SK-N-MC (cell line): ENCODE results near the gene MT1E.
"Not testable (repeated sequence)": the region's sequence is repeated elsewhere in the genome, so short reads cannot be mapped to it uniquely, and the experiment has no call there.

Experiments
- DNase-seq: peaks from one replicate; pipeline ENCODE4 v3.0.0-alpha.2; 2011; ENCODE audit warnings: low read depth, low spot score
- H3K27ac ChIP-seq: fragments of 200-600 bp; sonication (generic); 2 replicates; pipeline ENCODE4 v1.5.1; 2016; ENCODE audit warnings: mixed run types
- H3K36me3 ChIP-seq: fragments of 200-600 bp; sonication (generic); 2 replicates; pipeline ENCODE4 v1.6.1; 2017; ENCODE audit warnings: antibody characterized with exemption, low read length, mixed read lengths; ENCODE audit not compliant: insufficient read depth
- H3K4me3 ChIP-seq: fragments of 200-600 bp; sonication (generic); 2 replicates; pipeline ENCODE4 v1.5.1; 2016
- H3K9ac ChIP-seq: fragments of 200-600 bp; sonication (generic); 2 replicates; pipeline ENCODE4 v1.8.0; 2017; ENCODE audit warnings: mixed run types, mixed read lengths; ENCODE audit not compliant: insufficient read length
- H3K9me3 ChIP-seq: fragments of 200-600 bp; sonication (generic); 2 replicates; pipeline ENCODE4 v1.6.1; 2017; ENCODE audit warnings: low read depth, mild to moderate bottlenecking, antibody characterized with exemption, low read length, moderate library complexity, mixed read lengths
- EZH2 ChIP-seq: fragments of 200-600 bp; sonication (generic); IDR thresholded peaks from one replicate; pipeline ENCODE4 v1.6.1; 2017; ENCODE audit warnings: antibody characterized with exemption
- FOXP2 ChIP-seq: optimal IDR thresholded peaks from 2 replicates; pipeline ENCODE3; 2011; ENCODE audit warnings: mild to moderate bottlenecking, moderate library complexity; ENCODE audit not compliant: insufficient read depth; ENCODE audit errors: extremely low read length, control extremely low read depth
- POLR2AphosphoS5 ChIP-seq: IDR thresholded peaks from 2 replicates; pipeline ENCODE4 v1.6.1; 2012; ENCODE audit warnings: mild to moderate bottlenecking, low read depth, low read length, borderline replicate concordance

MT1E gene

GRCh38 chr16:56618138-56618537, 7.4 kb upstream of the MT1E start:
- H3K4me3 ChIP-seq: no peak overlapping the region
- H3K36me3 ChIP-seq: no peaks in the 10 kb centered on the region
- no peak overlapping the region for H3K9ac ChIP-seq
- no peaks in the 10 kb centered on the region for H3K9me3 ChIP-seq
- no peak for TF ChIP-seq FOXP2
- TF ChIP-seq EZH2: no peak
- TF ChIP-seq POLR2AphosphoS5: no peak
- H3K27ac ChIP-seq: no peak overlapping the region
- DNase-seq: no peak

DNA sequence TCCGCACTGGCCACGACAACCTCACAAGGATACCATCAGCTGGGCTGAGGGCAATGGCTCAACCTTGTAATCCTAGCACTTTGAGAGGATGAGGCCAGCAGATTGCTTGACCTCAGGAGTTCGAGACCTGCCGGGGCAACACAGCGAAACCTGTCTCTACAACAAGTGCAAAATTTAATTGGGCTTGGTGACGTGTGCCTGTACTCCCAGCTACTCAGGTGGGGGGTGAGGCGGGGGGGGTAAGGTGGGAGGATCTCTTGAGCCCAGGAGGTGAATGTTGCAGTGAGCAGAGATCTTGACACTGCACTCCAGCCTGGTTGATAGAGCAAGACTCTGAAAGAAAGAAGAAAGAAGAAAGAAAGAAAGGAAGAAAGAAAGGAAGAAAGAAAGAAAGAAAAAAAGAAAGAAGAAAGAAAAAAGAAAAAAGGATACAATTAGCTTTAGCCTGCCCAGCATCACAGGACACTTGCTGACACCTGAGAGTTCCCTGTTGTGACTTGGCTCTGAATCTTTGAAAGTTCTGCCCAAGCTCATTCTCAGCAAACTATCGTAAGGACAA, 5.2 kb upstream of the MT1E start:
- TF ChIP-seq FOXP2: no peak
- TF ChIP-seq EZH2: no peak
- TF ChIP-seq POLR2AphosphoS5: no peak
- Histone ChIP-seq H3K4me3 (no peak overlapping the region), H3K9me3 (no peaks in the 10 kb centered on the region), H3K36me3 (no peaks in the 10 kb centered on the region), H3K27ac (no peak overlapping the region), H3K9ac (no peak overlapping the region)
- DNase-seq: no peak

DNA sequence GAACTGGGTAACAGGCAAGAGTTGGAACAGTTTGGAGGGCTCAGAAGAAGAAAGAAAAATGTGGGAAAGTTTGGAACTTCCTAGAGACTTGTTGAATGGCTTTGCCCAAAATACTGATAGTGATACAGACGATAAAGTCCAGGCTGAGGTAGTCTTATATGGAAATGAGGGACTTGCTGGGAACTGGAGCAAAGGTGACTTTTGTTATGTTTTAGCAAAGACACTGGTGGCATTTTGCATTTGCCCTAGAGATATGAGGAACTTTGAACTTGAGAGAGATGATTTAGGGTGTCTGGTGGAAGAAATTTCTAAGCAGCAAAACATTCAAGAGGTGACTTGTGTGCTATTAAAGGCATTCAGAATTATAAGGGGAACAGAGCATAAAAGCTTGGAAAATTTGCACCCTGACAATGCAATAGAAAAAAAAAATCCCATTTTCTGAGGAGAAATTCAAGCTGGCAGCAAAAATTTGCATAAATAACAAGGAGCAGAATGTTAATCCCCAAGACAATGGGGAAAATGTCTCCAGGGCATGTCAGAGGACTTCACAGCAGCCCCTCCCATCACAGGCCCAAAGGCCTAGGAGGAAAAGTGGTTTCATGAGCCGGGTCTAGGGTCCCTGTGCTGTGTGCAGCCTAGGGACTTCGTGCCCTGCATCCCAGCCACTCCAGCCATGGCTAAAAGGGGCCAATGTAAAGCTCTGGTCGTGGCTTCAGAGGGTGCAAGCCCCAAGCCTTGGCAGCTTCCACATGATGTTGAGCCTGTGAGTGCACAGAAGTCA, 3.7 kb upstream of the MT1E start:
- H3K4me3 ChIP-seq, H3K36me3 ChIP-seq, DNase-seq, H3K9ac ChIP-seq, H3K27ac ChIP-seq, H3K9me3 ChIP-seq: not testable (repeated sequence)

DNA sequence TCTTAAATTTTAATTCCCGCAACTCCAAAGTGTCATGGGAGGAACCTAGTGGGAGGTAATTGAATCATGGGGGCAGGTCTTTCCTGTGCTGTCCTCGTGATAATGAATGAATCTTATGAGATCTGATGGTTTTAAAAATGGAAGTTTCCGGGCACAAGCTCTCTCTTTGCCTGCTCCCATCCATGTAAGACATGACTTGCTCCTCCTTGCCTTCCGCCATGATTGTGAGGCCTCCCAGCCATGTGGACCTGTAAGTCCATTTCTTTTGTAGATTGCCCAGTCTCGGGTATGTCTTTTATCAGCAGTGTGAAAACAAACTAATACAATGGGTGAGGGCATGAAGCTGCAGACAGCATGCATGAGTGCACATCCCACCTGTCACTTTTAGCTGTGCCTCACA, 2.4 kb upstream of the MT1E start:
- H3K27ac ChIP-seq, H3K36me3 ChIP-seq, H3K4me3 ChIP-seq, H3K9me3 ChIP-seq, H3K9ac ChIP-seq, DNase-seq: not testable (repeated sequence)

DNA sequence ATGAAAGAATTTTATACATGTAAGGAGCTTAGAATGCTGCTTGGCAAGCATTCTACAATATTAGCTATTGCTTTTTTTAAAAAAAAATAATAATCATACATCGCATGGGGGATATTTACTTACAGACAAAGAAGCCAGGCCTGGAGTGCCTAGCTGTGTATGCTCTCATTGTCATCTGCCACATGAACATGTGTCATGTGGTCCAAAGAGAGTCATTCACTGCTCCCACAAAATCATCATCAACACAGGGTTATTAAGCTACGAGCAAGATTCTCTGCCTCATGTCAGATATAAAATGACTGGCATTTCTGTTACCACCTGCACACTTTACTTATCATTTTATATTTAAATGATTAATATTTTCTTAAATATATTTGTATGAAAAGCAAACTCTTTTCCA, 1.9 kb upstream of the MT1E start:
- no peak for TF ChIP-seq EZH2
- TF ChIP-seq FOXP2: no peak
- no peak for TF ChIP-seq POLR2AphosphoS5
- H3K36me3 ChIP-seq: no peaks in the 10 kb centered on the region
- H3K9me3 ChIP-seq: no peaks in the 10 kb centered on the region
- H3K27ac ChIP-seq: no peak overlapping the region
- no peak overlapping the region for H3K4me3 ChIP-seq
- H3K9ac ChIP-seq: no peak overlapping the region
- DNase-seq: no peak

DNA sequence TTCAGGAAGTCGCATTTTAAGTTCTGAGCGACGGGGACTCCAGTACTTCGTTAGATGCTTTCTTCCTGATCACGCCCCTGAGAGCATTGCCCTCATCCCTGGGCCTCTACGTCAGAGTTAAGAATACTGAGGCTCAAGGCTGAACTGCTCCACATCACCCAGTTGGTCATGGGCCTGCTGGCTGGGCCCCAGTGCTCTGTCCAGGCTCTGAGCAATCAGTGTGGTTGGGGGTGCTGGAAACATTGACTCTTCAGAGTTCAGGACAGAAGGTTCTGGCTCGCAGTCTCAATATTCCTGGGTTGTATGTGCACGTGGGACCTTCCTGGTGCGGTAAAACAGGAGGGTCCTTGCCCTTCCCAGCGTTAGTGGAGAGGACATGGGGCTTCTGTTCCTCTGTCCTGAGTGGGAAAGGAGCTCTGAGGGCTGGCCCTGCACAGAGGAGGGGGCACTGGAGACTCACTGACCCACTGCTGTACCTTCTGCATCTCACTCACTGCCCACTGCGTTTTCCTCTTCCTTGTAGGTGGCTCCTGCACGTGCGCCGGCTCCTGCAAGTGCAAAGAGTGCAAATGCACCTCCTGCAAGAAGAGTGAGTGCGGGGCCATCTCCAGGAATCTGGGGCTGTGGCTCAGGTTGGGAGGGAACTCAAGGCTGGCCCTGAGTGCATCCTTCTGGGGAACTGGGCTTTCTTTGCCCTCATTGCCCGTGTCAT, 518 bp downstream of the MT1E start:
- no peak overlapping the region for H3K9ac ChIP-seq
- no peaks in the 10 kb centered on the region for H3K9me3 ChIP-seq
- TF ChIP-seq POLR2AphosphoS5: no peak
- no peak for TF ChIP-seq FOXP2
- no peak for TF ChIP-seq EZH2
- no peak overlapping the region for H3K4me3 ChIP-seq
- no peak for DNase-seq
- no peaks in the 10 kb centered on the region for H3K36me3 ChIP-seq
- H3K27ac ChIP-seq: no peak overlapping the region

GRCh38 chr16:56626685-56627084, 1.1 kb downstream of the MT1E start:
- no peak overlapping the region for H3K4me3 ChIP-seq
- H3K36me3 ChIP-seq: no peaks in the 10 kb centered on the region
- H3K9me3 ChIP-seq: no peaks in the 10 kb centered on the region
- DNase-seq: no peak
- H3K27ac ChIP-seq: no peak overlapping the region
- TF ChIP-seq EZH2: no peak
- no peak overlapping the region for H3K9ac ChIP-seq

DNA sequence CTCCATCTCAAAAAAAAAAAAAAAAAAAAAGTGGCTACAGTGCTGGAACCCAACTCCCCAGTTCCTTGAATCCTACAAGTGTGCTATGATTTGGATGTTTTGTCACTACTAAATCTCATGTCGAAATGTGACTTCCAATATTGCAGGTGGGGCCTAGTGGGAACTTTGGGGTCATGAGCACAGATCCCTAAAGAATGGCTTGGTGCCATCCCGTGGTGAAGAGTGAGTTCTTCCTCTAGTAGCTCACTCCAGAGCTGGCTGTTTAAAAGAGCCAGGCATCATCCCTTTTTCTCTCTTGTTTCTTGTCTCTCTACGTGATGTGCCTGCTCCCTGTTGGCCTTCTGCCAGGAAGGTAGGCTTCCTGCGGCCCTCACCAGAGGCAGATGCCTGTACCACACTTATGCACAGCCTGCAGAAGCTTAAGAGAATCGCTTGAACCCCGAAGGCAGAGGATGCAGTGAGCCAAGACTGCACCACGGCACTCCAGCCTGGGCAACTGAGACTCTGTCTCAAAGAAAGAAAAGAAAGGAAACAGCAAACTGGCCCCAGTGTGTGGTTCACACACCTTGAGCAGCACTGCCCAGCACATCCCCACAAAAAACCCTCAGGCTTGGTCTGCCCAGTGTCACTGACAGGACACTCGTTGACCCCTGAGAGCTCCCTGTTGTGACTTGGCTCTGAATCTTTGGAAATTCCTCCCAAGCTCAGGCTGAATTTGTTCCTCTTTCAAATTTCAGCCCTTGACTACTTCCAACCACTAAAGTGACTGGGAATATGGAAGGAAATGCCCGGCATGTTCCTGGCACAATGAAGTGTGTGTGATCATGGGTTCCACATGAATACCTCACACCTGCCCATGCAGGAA, 3.1 kb downstream of the MT1E start:
- Histone ChIP-seq H3K9me3 (no peaks in the 10 kb centered on the region), H3K36me3 (no peaks in the 10 kb centered on the region), H3K4me3 (no peak overlapping the region), H3K27ac (no peak overlapping the region), H3K9ac (no peak overlapping the region)
- DNase-seq: no peak
- no peak for TF ChIP-seq POLR2AphosphoS5
- no peak for TF ChIP-seq FOXP2
- no peak for TF ChIP-seq EZH2

GRCh38 chr16:56629531-56629930, 4.0 kb downstream of the MT1E start:
- H3K4me3 ChIP-seq: no peak overlapping the region

More at GRCh38 chr16:56629531-56629930, 4.0 kb downstream of the MT1E start:
- Histone ChIP-seq H3K9ac (no peak overlapping the region), H3K36me3 (no peaks in the 10 kb centered on the region), H3K9me3 (no peaks in the 10 kb centered on the region), H3K27ac (no peak overlapping the region)
- no peak for DNase-seq
- TF ChIP-seq FOXP2: no peak
- TF ChIP-seq EZH2: no peak
- no peak for TF ChIP-seq POLR2AphosphoS5
